HL-60/S4 treated with phorbol 12-myristate 13-acetate at 8.2 ng/mL for 4 days and 3 days (cell line): ENCODE results near the gene TAF1C.

ENCODE experiments used
- in situ Hi-C: fragments of 300-500 bp; cut with MboI; formaldehyde crosslinking; loops from 2 replicates; pipeline ENCODE4 v1.15.0; 2022; ENCODE audit warnings: low sequenced_read_pairs

TAF1C gene

DNA sequence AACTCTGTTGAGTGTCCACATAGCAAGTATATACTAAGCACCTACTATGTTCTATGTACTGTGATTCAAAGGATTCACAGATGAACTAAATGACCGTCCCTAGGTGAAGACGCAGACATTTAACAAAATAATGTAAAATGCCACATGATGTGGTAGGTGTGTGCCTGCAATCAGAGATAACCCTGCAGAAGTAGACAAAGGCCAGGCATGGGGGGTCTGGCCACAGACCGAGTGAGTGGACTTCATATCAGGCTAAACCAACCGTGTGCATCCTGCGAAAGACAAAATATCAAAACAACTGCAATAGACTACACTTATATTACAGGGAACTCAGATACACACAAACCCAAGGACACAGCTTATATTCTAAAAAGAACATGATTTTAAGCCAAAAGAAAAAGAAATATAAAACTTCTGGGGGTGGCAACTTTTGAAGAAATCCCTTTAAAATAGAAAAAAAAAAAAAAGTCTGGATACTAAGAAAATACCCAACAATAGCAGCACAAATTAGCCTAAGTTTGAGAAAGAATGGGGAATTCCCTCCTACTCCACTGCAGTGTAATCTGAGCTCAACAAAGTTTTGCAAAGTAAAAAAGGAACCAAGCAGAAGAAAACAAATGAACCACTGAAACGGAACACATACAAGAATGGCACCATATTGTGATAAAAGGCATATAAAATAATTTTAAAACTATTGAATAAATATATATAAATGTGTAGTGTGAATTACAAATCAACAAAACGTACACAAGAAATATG, 54.2 kb downstream of the TAF1C start:
- in situ Hi-C loops: no loop called here

GRCh38 chr16:84131117-84131516, 55.7 kb downstream of the TAF1C start:
- in situ Hi-C loops: no loop called here
